Caki2 (cell line): Measurements from ENCODE around the gene RASGRP4. TPM values are rescaled to one million over a fixed set of nuclear protein-coding genes. Genes with fewer than 3 reads are reported as not detected.
"Not testable (repeated sequence)": the region's sequence is repeated elsewhere in the genome, so short reads cannot be mapped to it uniquely, and the experiment has no call there.

Experiments
- DNase-seq: peaks from one replicate; pipeline ENCODE4 v3.0.0-alpha.2; 2015; ENCODE audit warnings: low read depth
- in situ Hi-C: cut with HindIII; loops from 2 replicates; pipeline ENCODE4 v1.10.0; 2016; ENCODE audit warnings: low sequenced_read_pairs, low pct_unique_long_range_greater_than_20kb, mixed read lengths
- total RNA-seq: library from RNA; depleted of rRNA; stranded (reverse); fragments of >200 nt; shearing (Covaris generic); gene quantifications from 2 replicates; pipeline ENCODE4 v1.2.3, GENCODE V29; 2014; ENCODE audit warnings: low replicate concordance

Gene RASGRP4
- total RNA-seq, 1 experiment from 2014 or later = not detected

- no peak for DNase-seq
- in situ Hi-C loops = no loop called here
Measured at GRCh38 chr19:38385804-38386257, 40.2 kb downstream of the RASGRP4 start.

DNA sequence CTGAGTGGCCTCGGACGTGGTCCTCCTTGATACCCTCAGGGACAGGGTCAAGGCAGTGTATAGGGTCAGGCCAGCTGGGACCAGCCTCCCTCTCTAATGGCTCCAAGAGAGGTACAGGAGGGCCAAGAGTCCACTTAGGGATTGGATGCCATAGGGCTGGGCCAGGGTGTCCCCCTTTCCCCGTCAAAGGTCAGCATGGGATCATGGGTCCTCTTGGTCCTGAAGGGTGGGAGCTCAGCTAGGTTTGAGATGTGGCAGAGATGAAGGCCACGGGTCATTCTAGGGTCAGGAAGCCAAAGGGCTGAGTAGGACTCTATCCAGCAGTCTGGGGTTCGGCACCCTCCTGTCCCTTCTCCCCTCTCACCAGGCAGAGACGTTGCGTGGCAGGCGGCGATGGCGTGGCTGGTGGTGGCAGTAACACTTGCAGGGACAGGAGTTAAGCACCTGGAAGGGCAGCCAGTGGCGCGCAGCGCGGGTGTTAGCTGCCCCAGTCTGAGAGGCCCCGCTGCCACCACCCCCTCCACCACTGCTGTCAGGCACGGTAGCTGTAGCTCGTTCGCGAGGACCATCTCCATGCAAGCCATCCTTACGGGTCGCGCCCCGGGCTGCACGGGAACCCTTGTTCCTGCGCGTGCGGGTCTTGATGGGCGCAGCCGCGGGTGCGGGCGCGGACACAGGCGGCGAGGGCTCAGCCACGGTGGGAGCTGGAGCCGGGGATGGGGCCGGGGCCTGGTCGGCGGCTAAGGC is 40.8 kb downstream of the RASGRP4 start:
- DNase-seq = no peak
- in situ Hi-C loops = no loop called here

- no peak for DNase-seq
- in situ Hi-C loops = no loop called here
Measured at GRCh38 chr19:38384209-38385027, 41.6 kb downstream of the RASGRP4 start.

- in situ Hi-C loops = no loop called here
Measured at GRCh38 chr19:38383743-38384142, 42.3 kb downstream of the RASGRP4 start.

DNA sequence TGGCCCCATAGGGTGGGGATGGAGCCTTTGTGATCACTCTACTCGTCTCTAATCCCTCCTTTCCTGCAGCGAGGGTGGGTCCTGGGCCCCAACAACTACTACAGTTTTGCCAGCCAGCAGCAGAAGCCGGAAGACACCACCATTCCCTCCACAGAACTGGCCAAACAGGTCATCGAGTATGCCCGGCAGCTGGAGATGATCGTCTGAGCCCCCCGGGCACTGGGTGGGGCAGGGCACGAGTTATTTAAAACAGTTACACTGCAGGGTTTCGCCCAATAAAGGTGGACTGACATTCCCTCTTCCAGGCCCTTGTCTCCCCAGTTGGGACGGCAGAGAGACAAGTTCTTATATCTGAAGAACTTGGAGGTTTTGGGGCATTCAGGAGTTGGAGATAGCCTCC is 42.8 kb downstream of the RASGRP4 start:
- no peak for DNase-seq
- in situ Hi-C loops = no loop called here

More at GRCh38 chr19:38383743-38384142, 42.3 kb downstream of the RASGRP4 start:
- DNase-seq = no peak

DNA sequence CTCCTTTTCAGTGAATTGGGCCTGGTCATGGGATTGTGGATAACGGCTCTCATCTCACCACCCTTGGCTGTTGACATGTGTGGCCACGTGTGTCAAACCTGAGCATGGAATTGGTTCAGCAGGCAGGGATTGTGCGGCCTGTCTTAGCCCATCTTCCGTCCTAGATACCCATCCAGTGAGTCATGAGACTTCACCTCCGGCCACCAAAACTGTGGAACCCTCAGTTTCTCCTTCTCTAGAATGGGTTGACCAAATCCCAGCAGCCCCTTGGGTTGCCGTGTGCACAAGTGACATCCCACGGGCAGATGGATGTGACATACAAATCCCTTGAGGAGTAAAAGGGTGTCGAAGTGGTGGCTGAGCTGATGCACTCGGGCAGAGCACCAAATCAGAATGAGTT is 44.9 kb downstream of the RASGRP4 start:
- in situ Hi-C loops = no loop called here
- DNase-seq = no peak

DNA sequence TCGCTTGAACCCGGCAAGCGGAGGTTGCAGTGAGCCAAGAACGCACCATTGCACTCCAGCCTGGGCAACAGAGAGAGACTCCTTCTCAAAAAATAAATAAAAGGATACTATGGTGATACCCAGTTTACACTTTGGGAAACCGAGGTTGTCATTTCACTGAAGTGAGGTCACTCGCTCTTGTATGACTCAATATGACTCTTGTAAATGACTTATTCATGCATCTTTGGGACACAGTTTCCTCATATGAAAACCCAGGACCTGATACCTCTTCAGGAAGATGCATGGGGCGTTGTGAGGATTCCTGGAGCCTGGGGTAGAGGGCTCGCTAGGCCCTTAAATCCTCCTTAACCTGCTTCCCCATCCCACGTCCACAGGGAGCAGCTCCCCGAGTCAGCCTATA is 47.2 kb downstream of the RASGRP4 start:
- no peak for DNase-seq
- in situ Hi-C loops = no loop called here

DNA sequence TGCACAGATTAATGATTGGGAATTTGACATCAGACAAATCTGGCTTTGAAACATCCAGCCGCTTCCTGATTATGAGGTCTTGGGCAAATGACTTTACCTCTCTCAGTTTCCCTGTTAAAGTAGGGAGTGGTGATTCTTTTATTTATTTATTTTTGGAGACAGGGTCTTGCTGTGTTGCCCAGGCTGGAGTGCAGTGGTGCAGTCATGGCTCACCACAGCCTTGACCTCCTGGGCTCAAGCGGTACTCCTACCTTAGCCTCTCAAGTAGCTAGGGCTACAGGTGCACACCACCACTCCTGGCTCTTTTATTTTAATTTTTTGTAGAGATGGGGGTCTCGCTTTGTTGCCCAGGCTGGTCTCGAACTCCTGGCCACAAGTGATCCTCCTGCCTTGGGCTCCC is 49.0 kb downstream of the RASGRP4 start:
- in situ Hi-C loops = no loop called here
- no peak for DNase-seq

- in situ Hi-C loops = no loop called here
- no peak for DNase-seq
Measured at GRCh38 chr19:38376576-38376975, 49.4 kb downstream of the RASGRP4 start.

DNA sequence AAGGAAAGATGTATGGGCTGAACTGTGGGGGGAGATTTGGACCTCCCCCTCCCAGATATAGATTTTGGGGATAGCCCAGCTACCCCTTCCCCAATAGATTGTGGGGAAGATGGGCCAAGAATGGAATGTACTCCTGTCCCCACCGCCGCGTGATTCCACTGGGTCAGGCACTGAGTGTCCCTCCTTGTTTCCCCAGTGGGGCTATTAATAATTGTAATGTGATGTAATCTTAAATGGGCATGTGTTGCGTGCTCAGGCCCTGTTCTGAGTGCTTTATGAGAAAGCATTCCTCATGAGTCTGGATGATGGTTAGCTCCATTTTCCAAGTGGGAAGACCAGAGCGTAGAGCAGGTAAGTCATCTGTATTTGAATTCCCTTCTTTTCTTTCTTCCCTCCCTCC is 50.3 kb downstream of the RASGRP4 start:
- in situ Hi-C loops = no loop called here
- no peak for DNase-seq

DNA sequence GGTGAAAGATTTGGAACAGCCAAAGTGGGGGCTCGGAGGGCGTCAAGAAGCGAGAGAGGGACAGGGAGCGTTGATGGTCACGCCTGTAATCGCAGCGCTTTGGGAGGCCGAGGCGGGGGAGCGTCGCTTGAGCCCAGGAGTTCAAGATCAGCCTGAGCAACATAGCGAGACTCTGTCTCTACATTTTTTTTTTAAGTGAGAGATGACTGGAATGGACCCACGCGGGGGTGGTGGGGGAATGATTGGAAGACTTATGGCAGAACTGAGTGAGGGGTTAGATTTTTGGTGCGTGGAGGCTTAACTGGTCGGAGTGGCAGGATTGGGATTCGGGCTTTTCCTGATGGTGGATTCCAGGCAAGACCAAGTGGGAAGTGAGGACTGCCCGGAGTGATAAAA is 50.9 kb downstream of the RASGRP4 start:
- in situ Hi-C loops = no loop called here
- DNase-seq = no peak

DNA sequence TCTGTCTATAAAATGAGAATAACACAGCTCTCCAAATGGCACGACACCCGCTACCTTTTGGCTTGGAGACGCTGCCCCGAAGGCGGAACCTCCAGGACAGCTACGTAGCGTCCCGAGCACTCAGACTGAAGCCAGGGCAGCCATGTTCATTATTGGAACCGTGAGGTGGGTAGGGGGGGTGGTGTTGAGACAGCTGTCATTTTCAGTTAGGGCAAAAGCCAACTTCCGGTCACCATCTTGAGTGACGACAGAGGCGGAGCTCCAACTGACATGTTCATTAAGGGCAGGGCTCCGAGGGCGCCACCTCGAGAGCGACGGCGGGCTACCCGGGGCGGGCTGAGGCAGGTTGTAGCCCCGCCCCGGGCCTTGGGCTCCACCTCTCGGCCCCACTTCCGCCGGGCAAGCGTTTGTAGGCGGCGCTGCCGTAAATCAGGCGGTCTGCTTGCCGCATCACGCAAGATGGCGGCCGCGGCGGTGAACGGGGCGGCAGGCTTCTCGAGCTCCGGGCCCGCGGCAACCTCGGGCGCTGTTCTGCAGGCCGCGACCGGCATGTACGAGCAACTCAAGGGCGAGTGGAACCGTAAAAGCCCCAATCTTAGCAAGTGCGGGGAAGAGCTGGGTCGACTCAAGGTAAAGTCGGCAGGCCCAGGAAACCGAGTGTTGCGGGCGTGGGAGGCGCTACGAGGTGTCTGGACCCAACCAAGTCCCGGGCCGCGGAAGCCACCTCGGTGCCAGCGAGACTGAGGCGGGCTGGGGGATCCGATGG is 51.5 kb downstream of the RASGRP4 start, which contains the start of gene PSMD8:
PSMD8 (plus strand) TSS at position 240 of the 766 bp plus-strand sequence; CDS start at position 271, 31 bp downstream.
- in situ Hi-C loops = no loop called here
- peak; percentile 99 for DNase-seq

DNA sequence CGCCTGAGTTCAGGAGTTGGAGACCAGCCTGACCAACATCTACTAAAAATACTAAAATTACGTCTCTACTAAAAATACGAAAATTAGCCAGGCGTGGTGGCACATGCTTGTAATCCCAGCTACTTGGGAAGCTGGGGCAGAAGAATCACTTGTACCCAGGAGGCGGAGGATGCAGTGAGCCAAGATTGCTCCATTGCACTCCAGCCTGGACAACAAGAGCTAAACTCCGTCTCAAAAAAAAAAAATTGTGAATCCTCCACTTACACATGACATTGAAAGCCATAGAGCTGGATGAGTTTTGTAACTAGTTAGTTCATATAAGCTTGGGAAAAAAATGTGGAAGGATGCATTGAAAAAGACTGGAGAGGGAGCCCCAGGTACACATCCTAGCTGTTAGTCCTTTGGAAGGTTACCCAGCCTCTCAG is 52.1 kb downstream of the RASGRP4 start:
- in situ Hi-C loops = no loop called here
- no peak for DNase-seq

GRCh38 chr19:38371081-38371480 is 54.9 kb downstream of the RASGRP4 start:
- no peak for DNase-seq
- in situ Hi-C loops = no loop called here

DNA sequence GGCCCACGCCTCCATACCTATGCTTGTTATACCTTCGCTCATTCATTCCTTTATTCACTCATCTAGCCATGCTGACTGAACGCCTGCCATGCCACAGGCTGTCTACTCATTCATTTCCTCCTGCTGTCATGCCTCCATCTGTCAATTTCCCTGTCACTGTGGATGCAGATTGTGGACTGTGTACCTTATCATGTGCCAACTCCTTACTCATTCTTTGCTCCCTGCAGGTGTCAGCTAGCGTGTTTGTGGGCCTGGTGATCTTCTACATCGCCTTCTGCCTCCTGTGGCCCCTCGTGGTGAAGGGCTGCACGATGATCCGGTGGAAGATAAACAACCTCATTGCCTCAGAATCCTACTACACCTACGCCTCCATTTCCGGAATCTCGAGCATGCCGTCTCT is 55.7 kb downstream of the RASGRP4 start:
- in situ Hi-C loops = no loop called here
- no peak for DNase-seq

- in situ Hi-C loops = no loop called here
- DNase-seq = no peak
Measured at GRCh38 chr19:38369584-38369983, 56.4 kb downstream of the RASGRP4 start.

DNA sequence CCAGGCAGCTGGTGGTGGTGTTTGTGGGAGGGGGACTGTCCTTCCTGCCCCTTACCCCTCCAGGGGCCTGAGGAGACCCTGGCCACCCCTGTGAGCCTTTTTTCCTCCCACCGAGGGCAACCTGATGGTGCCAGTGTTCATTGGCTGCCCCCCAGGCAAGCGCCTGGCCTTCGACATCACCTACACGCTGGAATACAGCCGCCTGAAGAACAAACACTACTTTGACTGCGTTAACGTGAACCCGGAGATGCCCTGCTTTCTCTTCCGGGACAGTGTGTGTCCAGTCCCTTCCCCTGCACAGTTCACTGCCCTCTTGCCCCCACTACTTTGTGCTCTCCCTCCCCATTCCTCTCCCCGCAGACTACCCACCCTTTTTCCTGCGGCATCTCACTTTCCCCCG is 59.0 kb downstream of the RASGRP4 start:
- no peak for DNase-seq
- in situ Hi-C loops = no loop called here

- DNase-seq, in situ Hi-C loops: not testable (repeated sequence)
Measured at GRCh38 chr19:38362946-38363688, 62.9 kb downstream of the RASGRP4 start.
